ENCODE data around the gene CIC. TPM values are rescaled to one million over a fixed set of nuclear protein-coding genes. Genes with fewer than 3 reads are reported as not detected.

The CIC gene
- total and polyA plus RNA-seq, 2 of the 13 experiments (the other 11 are each of a cell fraction or from before 2014, with no cell fraction given), result 5.9 to 8.0 TPM

- TF ChIP-seq ADNP (CRISPR knock-in tag; IDR thresholded peaks at IDR 0.05) (no peak), FOXC1 (CRISPR knock-in tag; IDR thresholded peaks at IDR 0.05; ENCODE audit: borderline replicate concordance) (no peak), CCDC6 (CRISPR knock-in tag; IDR thresholded peaks at IDR 0.05) (no peak), ZNF543 (CRISPR knock-in tag; IDR thresholded peaks at IDR 0.05) (no peak), THAP11 (CRISPR knock-in tag; IDR thresholded peaks at IDR 0.05) (peak; percentile 99), SRSF9 (IDR thresholded peaks at IDR 0.05; ENCODE audit: borderline replicate concordance, insufficient read depth, low read depth, low read length, poor library complexity, severe bottlenecking) (no peak), ATF7-NPFF (CRISPR knock-in tag; IDR thresholded peaks at IDR 0.05; ENCODE audit: low read depth) (no peak), SP2 (CRISPR knock-in tag; IDR thresholded peaks at IDR 0.05) (peak; percentile 97), ZNF546 (CRISPR knock-in tag; conservative IDR thresholded peaks at IDR 0.05) (no peak), SP4 (CRISPR knock-in tag; IDR thresholded peaks at IDR 0.05) (peak; percentile 95), IKZF4 (CRISPR knock-in tag; IDR thresholded peaks at IDR 0.05; ENCODE audit: borderline replicate concordance, low read depth, not compliant biosample characterization) (no peak), ZBTB43 (CRISPR knock-in tag; conservative IDR thresholded peaks at IDR 0.05) (no peak), MEIS1 (CRISPR knock-in tag; IDR thresholded peaks at IDR 0.05; ENCODE audit: borderline replicate concordance) (no peak), MBD4 (IDR thresholded peaks at IDR 0.05; ENCODE audit: borderline replicate concordance, low read length) (no peak)
- TF ChIP-seq, protein P1, sequence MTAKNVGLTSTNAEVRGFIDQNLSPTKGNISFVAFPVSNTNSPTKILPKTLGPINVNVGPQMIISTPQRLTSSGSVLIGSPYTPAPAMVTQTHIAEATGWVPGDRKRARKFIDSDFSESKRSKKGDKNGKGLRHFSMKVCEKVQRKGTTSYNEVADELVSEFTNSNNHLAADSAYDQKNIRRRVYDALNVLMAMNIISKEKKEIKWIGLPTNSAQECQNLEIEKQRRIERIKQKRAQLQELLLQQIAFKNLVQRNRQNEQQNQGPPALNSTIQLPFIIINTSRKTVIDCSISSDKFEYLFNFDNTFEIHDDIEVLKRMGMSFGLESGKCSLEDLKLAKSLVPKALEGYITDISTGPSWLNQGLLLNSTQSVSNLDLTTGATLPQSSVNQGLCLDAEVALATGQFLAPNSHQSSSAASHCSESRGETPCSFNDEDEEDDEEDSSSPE (CRISPR knock-in tag; IDR thresholded peaks at IDR 0.05), result no peak
- TF ChIP-seq, protein P2, sequence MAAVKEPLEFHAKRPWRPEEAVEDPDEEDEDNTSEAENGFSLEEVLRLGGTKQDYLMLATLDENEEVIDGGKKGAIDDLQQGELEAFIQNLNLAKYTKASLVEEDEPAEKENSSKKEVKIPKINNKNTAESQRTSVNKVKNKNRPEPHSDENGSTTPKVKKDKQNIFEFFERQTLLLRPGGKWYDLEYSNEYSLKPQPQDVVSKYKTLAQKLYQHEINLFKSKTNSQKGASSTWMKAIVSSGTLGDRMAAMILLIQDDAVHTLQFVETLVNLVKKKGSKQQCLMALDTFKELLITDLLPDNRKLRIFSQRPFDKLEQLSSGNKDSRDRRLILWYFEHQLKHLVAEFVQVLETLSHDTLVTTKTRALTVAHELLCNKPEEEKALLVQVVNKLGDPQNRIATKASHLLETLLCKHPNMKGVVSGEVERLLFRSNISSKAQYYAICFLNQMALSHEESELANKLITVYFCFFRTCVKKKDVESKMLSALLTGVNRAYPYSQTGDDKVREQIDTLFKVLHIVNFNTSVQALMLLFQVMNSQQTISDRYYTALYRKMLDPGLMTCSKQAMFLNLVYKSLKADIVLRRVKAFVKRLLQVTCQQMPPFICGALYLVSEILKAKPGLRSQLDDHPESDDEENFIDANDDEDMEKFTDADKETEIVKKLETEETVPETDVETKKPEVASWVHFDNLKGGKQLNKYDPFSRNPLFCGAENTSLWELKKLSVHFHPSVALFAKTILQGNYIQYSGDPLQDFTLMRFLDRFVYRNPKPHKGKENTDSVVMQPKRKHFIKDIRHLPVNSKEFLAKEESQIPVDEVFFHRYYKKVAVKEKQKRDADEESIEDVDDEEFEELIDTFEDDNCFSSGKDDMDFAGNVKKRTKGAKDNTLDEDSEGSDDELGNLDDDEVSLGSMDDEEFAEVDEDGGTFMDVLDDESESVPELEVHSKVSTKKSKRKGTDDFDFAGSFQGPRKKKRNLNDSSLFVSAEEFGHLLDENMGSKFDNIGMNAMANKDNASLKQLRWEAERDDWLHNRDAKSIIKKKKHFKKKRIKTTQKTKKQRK (IDR thresholded peaks at IDR 0.05; ENCODE audit: low read length), result peak; percentile 96
Measured at GRCh38 chr19:42268704-42269477, at the start of gene CIC (continued).
